ENCODE data around the gene TRDMT1.

- TF ChIP-seq CTCF (optimal IDR thresholded peaks at IDR 0.05 in 1 of 3, IDR thresholded peaks at IDR 0.05 in 1 of 3, conservative IDR thresholded peaks at IDR 0.05 in 1 of 3; ENCODE audit: extremely low read depth in 1 of 3, insufficient read depth in 2 of 3, low read length in 3 of 3): no peak
- no peak for TF ChIP-seq EZH2 (IDR thresholded peaks at IDR 0.05; ENCODE audit: low read length)
These were observed 94.5 kb downstream of the TRDMT1 start for GRCh38 chr10:17106991-17107390.

All from keratinocyte (primary cell).